AG04450 (cell line): ENCODE measurements around the gene PIP5K1C. TPM values are rescaled to one million over a fixed set of nuclear protein-coding genes. Genes with fewer than 3 reads are reported as not detected.

Source experiments
- CTCF ChIA-PET: fragments of 300-600, 350-600 bp; formaldehyde crosslinking; extraction: SDS; loops from one replicate; lab custom pipeline; 2022; ENCODE audit warnings: antibody characterized with exemption, inconsistent platforms; lab: Charles Lee
- POLR2A ChIA-PET: fragments of 350-600 bp; formaldehyde crosslinking; extraction: SDS; loops from one replicate; lab custom pipeline; 2021; ENCODE audit warnings: antibody characterized with exemption, inconsistent platforms; lab: Yijun Ruan, JAX
- DNase-seq: peaks from one replicate; pipeline ENCODE4 v3.0.0-alpha.2; 2011; ENCODE audit warnings: low read depth, low spot score
- H3K27ac ChIP-seq: one replicate; pipeline ENCODE4 v1.5.1; 2012; ENCODE audit warnings: low read depth, low read length, control low read depth
- H3K27me3 ChIP-seq: one replicate; pipeline ENCODE4 v1.6.0; 2012; ENCODE audit warnings: low read length; ENCODE audit not compliant: control insufficient read depth, insufficient read depth
- H3K4me3 ChIP-seq: 2 replicates; pipeline ENCODE4 v1.5.1; 2011; ENCODE audit warnings: mild to moderate bottlenecking, low read depth, low read length, control low read depth
- H3K9me3 ChIP-seq: 2 replicates; pipeline ENCODE4 v1.5.1; 2012; ENCODE audit warnings: low read length; ENCODE audit not compliant: control insufficient read depth, insufficient read depth
- polyA plus RNA-seq: library from polyadenylated mRNA; depleted of rRNA; stranded (reverse); fragments of >200 nt; gene quantifications from 2 replicates; pipeline ENCODE4 v1.2.3, GENCODE V29; 2011
- TF ChIP-seq, protein P1 (sequence below): IDR thresholded peaks from 2 replicates; pipeline ENCODE4 v1.5.1; 2011; ENCODE audit warnings: low read depth, low read length, control low read depth, inconsistent platforms

Gene PIP5K1C
- polyA plus RNA-seq, 1 experiment, result 10.3 TPM

DNA sequence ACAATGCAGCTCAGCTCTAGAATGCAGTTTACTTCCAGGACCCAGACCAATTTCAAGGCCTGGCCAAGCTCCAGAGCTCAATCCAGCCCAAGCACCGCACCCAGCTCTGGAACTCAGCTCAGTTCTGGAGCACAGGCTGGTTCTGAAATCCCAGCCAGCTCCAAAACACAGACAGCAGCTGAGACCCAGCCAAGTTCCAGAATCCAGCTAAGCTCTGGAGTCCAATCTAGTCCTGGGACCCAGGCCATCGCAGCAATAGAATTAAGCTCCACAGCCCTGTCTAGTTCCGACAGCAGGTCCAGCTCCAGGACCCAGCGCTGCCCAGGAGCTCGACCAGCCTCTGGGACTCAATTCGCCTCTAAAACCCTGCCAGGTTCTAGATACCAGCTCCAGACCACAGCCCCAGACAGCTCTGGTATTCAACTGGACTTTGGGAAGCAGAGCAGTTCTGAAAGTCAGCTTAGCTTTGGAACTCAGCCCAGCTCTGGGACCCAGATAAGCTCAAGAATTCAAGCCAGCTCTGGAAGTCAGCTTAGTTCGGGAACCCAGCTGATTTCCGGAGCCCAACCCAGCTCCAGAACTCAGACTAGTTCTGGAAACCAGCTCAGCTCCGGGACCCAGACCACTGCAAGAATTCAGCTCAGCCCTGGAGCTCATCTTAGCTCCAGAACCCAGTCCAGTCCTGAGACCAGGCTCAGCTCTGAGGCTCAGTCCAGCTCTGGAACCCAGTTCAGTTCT is 108.2 kb downstream of the PIP5K1C start:
- Histone ChIP-seq H3K27ac (no peak overlapping the region), H3K4me3 (no peak overlapping the region), H3K27me3 (no peaks in the 10 kb centered on the region), H3K9me3 (peaks cover 22% of the 10 kb centered on the region)
- ChIA-PET CTCF (no interaction called here), POLR2A (interaction anchor here (0.6 kb wide), 1 partner anchor 9 kb away, joined by 3 read pairs; no protein-coding TSS in a partner anchor)
- no peak for DNase-seq
- TF ChIP-seq, protein P1, sequence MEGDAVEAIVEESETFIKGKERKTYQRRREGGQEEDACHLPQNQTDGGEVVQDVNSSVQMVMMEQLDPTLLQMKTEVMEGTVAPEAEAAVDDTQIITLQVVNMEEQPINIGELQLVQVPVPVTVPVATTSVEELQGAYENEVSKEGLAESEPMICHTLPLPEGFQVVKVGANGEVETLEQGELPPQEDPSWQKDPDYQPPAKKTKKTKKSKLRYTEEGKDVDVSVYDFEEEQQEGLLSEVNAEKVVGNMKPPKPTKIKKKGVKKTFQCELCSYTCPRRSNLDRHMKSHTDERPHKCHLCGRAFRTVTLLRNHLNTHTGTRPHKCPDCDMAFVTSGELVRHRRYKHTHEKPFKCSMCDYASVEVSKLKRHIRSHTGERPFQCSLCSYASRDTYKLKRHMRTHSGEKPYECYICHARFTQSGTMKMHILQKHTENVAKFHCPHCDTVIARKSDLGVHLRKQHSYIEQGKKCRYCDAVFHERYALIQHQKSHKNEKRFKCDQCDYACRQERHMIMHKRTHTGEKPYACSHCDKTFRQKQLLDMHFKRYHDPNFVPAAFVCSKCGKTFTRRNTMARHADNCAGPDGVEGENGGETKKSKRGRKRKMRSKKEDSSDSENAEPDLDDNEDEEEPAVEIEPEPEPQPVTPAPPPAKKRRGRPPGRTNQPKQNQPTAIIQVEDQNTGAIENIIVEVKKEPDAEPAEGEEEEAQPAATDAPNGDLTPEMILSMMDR, result no peak

DNA sequence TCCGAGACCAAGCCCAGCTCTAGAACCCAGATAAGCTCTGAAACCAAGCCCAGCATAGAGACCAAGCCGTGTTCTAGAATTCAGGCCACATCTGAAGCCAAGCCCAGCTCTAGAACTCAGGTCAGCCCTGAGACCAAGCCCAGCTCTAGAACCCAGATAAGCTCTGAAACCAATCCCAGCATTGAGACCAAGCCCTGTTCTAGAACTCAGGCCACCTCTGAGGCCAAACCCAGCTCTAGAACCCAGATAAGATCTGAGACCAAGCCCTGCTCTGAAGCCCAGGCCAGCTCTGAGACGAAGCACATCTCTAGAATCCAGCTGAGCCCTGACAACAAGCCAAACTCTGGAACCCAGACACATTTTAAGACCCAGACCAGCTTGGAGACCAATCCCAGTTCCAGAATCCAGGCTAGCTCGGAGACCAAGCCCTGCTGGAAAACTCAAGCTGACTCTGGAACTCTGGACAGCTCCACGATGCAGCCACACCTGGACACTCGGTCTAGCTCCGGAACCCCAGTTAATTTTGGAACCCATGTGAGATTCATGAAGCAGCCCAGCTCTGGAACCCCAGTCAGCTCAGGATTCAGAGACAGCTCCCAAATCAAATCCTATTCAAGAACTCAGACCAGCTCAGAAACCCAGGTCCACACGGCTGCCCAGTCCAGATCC is 109.1 kb downstream of the PIP5K1C start:
- no peak overlapping the region for H3K4me3 ChIP-seq
- no peaks in the 10 kb centered on the region for H3K27me3 ChIP-seq
- peaks cover 25% of the 10 kb centered on the region for H3K9me3 ChIP-seq
- H3K27ac ChIP-seq, result no peak overlapping the region
- ChIA-PET CTCF (interaction anchor here (1.2 kb wide), 1 partner anchor 549 kb away, joined by 3 read pairs; no protein-coding TSS in a partner anchor), POLR2A (interaction anchor here (0.6 kb wide), 1 partner anchor 8 kb away, joined by 3 read pairs; no protein-coding TSS in a partner anchor)
- DNase-seq, result no peak
- TF ChIP-seq, protein P1, result no peak

DNA sequence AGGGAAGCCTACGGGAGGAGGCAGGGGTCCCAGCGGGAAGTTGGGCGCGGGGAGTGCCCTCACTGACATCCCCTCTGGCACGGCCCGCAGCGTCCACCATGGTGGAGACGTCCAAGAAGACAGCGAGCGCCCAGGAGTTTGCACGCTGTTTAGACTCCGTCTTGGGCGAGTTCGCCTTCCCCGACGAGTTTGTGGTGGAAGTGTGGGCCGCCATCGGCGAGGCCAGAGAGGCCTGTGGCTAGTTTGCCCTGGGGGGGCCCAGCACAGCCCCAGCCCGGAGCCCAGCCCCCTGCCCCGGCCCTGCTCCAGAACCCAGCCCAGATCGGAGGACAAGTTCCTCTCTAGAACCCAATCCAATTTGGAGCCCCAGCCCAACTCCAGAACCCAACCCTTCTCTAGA is 110.3 kb downstream of the PIP5K1C start:
- peaks cover 8% of the 10 kb centered on the region for H3K27me3 ChIP-seq
- ChIA-PET POLR2A (interaction anchor here (0.7 kb wide), 1 partner anchor 45 kb away, joined by 3 read pairs; no protein-coding TSS in a partner anchor), CTCF (no interaction called here)
- no peak overlapping the region for H3K27ac ChIP-seq
- H3K4me3 ChIP-seq, result no peak overlapping the region
- peaks cover 25% of the 10 kb centered on the region for H3K9me3 ChIP-seq
- no peak for DNase-seq
- TF ChIP-seq, protein P1, result no peak

DNA sequence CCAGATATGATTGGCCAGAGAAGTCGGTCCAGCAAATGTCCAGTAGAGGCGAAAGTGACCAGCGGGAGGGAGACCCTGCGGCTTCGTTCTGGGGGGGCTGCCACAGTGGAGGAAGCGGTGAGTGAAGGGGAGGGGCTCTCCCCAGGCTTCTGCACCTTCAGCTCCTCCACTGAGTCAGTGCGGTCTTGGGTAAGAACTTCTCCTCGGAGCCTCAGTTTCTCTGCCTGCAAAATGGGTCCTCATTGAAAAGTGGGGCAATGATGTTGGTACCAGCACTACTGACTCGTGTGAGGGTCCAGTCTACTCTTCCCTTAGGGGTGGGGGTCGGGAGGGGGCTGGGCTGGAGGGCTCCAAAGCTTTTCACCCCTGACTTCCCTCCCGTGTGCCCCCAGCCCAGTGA is 110.8 kb downstream of the PIP5K1C start:
- DNase-seq, result no peak
- H3K9me3 ChIP-seq, result peaks cover 25% of the 10 kb centered on the region
- H3K27ac ChIP-seq, result no peak overlapping the region
- H3K27me3 ChIP-seq, result peaks cover 8% of the 10 kb centered on the region
- TF ChIP-seq, protein P1, result no peak
- no peak overlapping the region for H3K4me3 ChIP-seq
- CTCF ChIA-PET, result no interaction called here
- POLR2A ChIA-PET, result no interaction called here
